ENCODE measurements around the gene THAP8.

- no peak for TF ChIP-seq CTCF (IDR thresholded peaks at IDR 0.05; ENCODE audit: insufficient read depth, low read length, poor library complexity, severe bottlenecking)
- TF ChIP-seq EZH2phosphoT487 (conservative IDR thresholded peaks at IDR 0.05; ENCODE audit: low read length): no peak
Measured at GRCh38 chr19:36043952-36044351, 10.1 kb downstream of the THAP8 start.

Data from SU-DHL-6 (cell line).